ENCODE measurements around the gene ZMYM4.
"Not testable (repeated sequence)": the region's sequence is repeated elsewhere in the genome, so short reads cannot be mapped to it uniquely, and the experiment has no call there.

ZMYM4 gene

GRCh38 chr1:35268282-35269200, at the start of gene ZMYM4:
Gene ZMYM4, plus strand, starts transcription at chr1:35268709. Its CDS starts 338 bp downstream, at chr1:35269047.
- Mint-ChIP-seq H3K4me1 (ENCODE audit: low read depth) (peaks cover 35% of the 10 kb centered on the region), H3K36me3 (peaks cover 8% of the 10 kb centered on the region), H3K9me3 (ENCODE audit: low read depth) (no peaks in the 10 kb centered on the region), H3K27ac (peak within 1 kb of the TSS; percentile 92), H3K27me3 (peaks cover 4% of the 10 kb centered on the region), H3K4me3 (peak within 1 kb of the TSS; percentile 91)

GRCh38 chr1:35220976-35221375, 47.5 kb upstream of the ZMYM4 start:
- Mint-ChIP-seq H3K27ac (no peak overlapping the region), H3K4me1 (ENCODE audit: low read depth) (no peaks in the 10 kb centered on the region), H3K4me3 (no peak overlapping the region), H3K27me3 (no peaks in the 10 kb centered on the region), H3K36me3 (no peaks in the 10 kb centered on the region), H3K9me3 (ENCODE audit: low read depth) (no peaks in the 10 kb centered on the region)

- H3K9me3 Mint-ChIP-seq (ENCODE audit: low read depth): no peaks in the 10 kb centered on the region
- no peaks in the 10 kb centered on the region for H3K36me3 Mint-ChIP-seq
- H3K4me3 Mint-ChIP-seq: no peak overlapping the region
These were observed 46.0 kb upstream of the ZMYM4 start for GRCh38 chr1:35222322-35223083.

GRCh38 chr1:35223084-35223630, 45.4 kb upstream of the ZMYM4 start:
- H3K36me3 Mint-ChIP-seq: no peaks in the 10 kb centered on the region
- no peak overlapping the region for H3K27ac Mint-ChIP-seq
- H3K27me3 Mint-ChIP-seq: no peaks in the 10 kb centered on the region
- H3K9me3 Mint-ChIP-seq (ENCODE audit: low read depth): no peaks in the 10 kb centered on the region
- H3K4me1 Mint-ChIP-seq (ENCODE audit: low read depth): no peaks in the 10 kb centered on the region
- no peak overlapping the region for H3K4me3 Mint-ChIP-seq

More at GRCh38 chr1:35222322-35223083, 46.0 kb upstream of the ZMYM4 start:
- H3K4me1 Mint-ChIP-seq (ENCODE audit: low read depth): no peaks in the 10 kb centered on the region
- no peaks in the 10 kb centered on the region for H3K27me3 Mint-ChIP-seq
- no peak overlapping the region for H3K27ac Mint-ChIP-seq

- Mint-ChIP-seq H3K4me3 (no peak overlapping the region), H3K4me1 (ENCODE audit: low read depth) (peaks cover 6% of the 10 kb centered on the region), H3K27ac (no peak overlapping the region), H3K27me3 (no peaks in the 10 kb centered on the region), H3K36me3 (no peaks in the 10 kb centered on the region), H3K9me3 (ENCODE audit: low read depth) (no peaks in the 10 kb centered on the region)
These were observed 42.0 kb upstream of the ZMYM4 start for GRCh38 chr1:35226546-35226945.

- H3K9me3 Mint-ChIP-seq (ENCODE audit: low read depth): no peaks in the 10 kb centered on the region
- no peak overlapping the region for H3K27ac Mint-ChIP-seq
- no peak overlapping the region for H3K4me3 Mint-ChIP-seq
- no peaks in the 10 kb centered on the region for H3K27me3 Mint-ChIP-seq
- H3K36me3 Mint-ChIP-seq: no peaks in the 10 kb centered on the region
- peaks cover 6% of the 10 kb centered on the region for H3K4me1 Mint-ChIP-seq (ENCODE audit: low read depth)
These were observed 38.7 kb upstream of the ZMYM4 start for GRCh38 chr1:35229587-35230360.

GRCh38 chr1:35231287-35231686, 37.2 kb upstream of the ZMYM4 start:
- peaks cover 6% of the 10 kb centered on the region for H3K4me1 Mint-ChIP-seq (ENCODE audit: low read depth)
- H3K27me3 Mint-ChIP-seq: no peaks in the 10 kb centered on the region

GRCh38 chr1:35236772-35237171, 31.7 kb upstream of the ZMYM4 start:
- not testable (repeated sequence) for H3K27ac Mint-ChIP-seq; H3K9me3 Mint-ChIP-seq (ENCODE audit: low read depth); H3K36me3 Mint-ChIP-seq; H3K27me3 Mint-ChIP-seq; H3K4me1 Mint-ChIP-seq (ENCODE audit: low read depth); H3K4me3 Mint-ChIP-seq

More at GRCh38 chr1:35231287-35231686, 37.2 kb upstream of the ZMYM4 start:
- Mint-ChIP-seq H3K4me3 (no peak overlapping the region), H3K27ac (no peak overlapping the region), H3K36me3 (no peaks in the 10 kb centered on the region), H3K9me3 (ENCODE audit: low read depth) (no peaks in the 10 kb centered on the region)

- H3K36me3 Mint-ChIP-seq: no peaks in the 10 kb centered on the region
- H3K4me1 Mint-ChIP-seq (ENCODE audit: low read depth): no peaks in the 10 kb centered on the region
- H3K9me3 Mint-ChIP-seq (ENCODE audit: low read depth): no peaks in the 10 kb centered on the region
- no peak overlapping the region for H3K27ac Mint-ChIP-seq
- H3K4me3 Mint-ChIP-seq: no peak overlapping the region
- H3K27me3 Mint-ChIP-seq: no peaks in the 10 kb centered on the region
These were observed 24.8 kb upstream of the ZMYM4 start for GRCh38 chr1:35243691-35244090.

- Mint-ChIP-seq H3K27ac (no peak overlapping the region), H3K27me3 (peaks cover 4% of the 10 kb centered on the region)
These were observed 21.3 kb upstream of the ZMYM4 start for GRCh38 chr1:35247256-35247655.

GRCh38 chr1:35253941-35254340, 14.6 kb upstream of the ZMYM4 start:
- no peak overlapping the region for H3K27ac Mint-ChIP-seq

More at GRCh38 chr1:35247256-35247655, 21.3 kb upstream of the ZMYM4 start:
- H3K4me3 Mint-ChIP-seq: no peak overlapping the region
- no peaks in the 10 kb centered on the region for H3K4me1 Mint-ChIP-seq (ENCODE audit: low read depth)
- no peaks in the 10 kb centered on the region for H3K9me3 Mint-ChIP-seq (ENCODE audit: low read depth)
- H3K36me3 Mint-ChIP-seq: no peaks in the 10 kb centered on the region

GRCh38 chr1:35255276-35255675, 13.2 kb upstream of the ZMYM4 start:
- peaks cover 2% of the 10 kb centered on the region for H3K36me3 Mint-ChIP-seq
- no peaks in the 10 kb centered on the region for H3K4me1 Mint-ChIP-seq (ENCODE audit: low read depth)
- H3K4me3 Mint-ChIP-seq: no peak overlapping the region
- H3K27ac Mint-ChIP-seq: no peak overlapping the region
- peaks cover 8% of the 10 kb centered on the region for H3K27me3 Mint-ChIP-seq
- no peaks in the 10 kb centered on the region for H3K9me3 Mint-ChIP-seq (ENCODE audit: low read depth)

More at GRCh38 chr1:35253941-35254340, 14.6 kb upstream of the ZMYM4 start:
- Mint-ChIP-seq H3K27me3 (peaks cover 8% of the 10 kb centered on the region), H3K36me3 (peaks cover 2% of the 10 kb centered on the region), H3K4me1 (ENCODE audit: low read depth) (no peaks in the 10 kb centered on the region), H3K9me3 (ENCODE audit: low read depth) (no peaks in the 10 kb centered on the region), H3K4me3 (no peak overlapping the region)

- peaks cover 6% of the 10 kb centered on the region for H3K27me3 Mint-ChIP-seq
- no peak overlapping the region for H3K27ac Mint-ChIP-seq
- H3K9me3 Mint-ChIP-seq (ENCODE audit: low read depth): no peaks in the 10 kb centered on the region
- no peak overlapping the region for H3K4me3 Mint-ChIP-seq
- no peaks in the 10 kb centered on the region for H3K4me1 Mint-ChIP-seq (ENCODE audit: low read depth)
- H3K36me3 Mint-ChIP-seq: peaks cover 2% of the 10 kb centered on the region
These were observed 8.9 kb upstream of the ZMYM4 start for GRCh38 chr1:35259561-35259960.

- no peak overlapping the region for H3K4me3 Mint-ChIP-seq
- peaks cover 6% of the 10 kb centered on the region for H3K27me3 Mint-ChIP-seq
- no peak overlapping the region for H3K27ac Mint-ChIP-seq
- peaks cover 2% of the 10 kb centered on the region for H3K36me3 Mint-ChIP-seq
- H3K9me3 Mint-ChIP-seq (ENCODE audit: low read depth): no peaks in the 10 kb centered on the region
- no peaks in the 10 kb centered on the region for H3K4me1 Mint-ChIP-seq (ENCODE audit: low read depth)
These were observed 6.9 kb upstream of the ZMYM4 start for GRCh38 chr1:35261412-35262120.

All from activated naive CD8-positive, alpha-beta T cell (primary cell).